GM18526 (cell line): ENCODE measurements around the gene MFF.
"Not testable (repeated sequence)": the region's sequence is repeated elsewhere in the genome, so short reads cannot be mapped to it uniquely, and the experiment has no call there.

ENCODE experiments used
- POLR2A ChIP-seq: IDR thresholded peaks from 3 replicates; pipeline ENCODE4 v1.6.1; 2011; ENCODE audit not compliant: insufficient read length; ENCODE audit errors: extremely low read depth

MFF gene

GRCh38 chr2:227360351-227360750 is 35.3 kb downstream of the MFF start:
- no peak for TF ChIP-seq POLR2A

GRCh38 chr2:227363756-227364155 is 38.7 kb downstream of the MFF start:
- no peak for TF ChIP-seq POLR2A

- TF ChIP-seq POLR2A, result no peak
These were observed 40.8 kb downstream of the MFF start for GRCh38 chr2:227365833-227366232.

- TF ChIP-seq POLR2A, result no peak
These were observed 41.8 kb downstream of the MFF start for GRCh38 chr2:227366769-227367426.

- TF ChIP-seq POLR2A, result no peak
These were observed 42.4 kb downstream of the MFF start for GRCh38 chr2:227367427-227367795.

- no peak for TF ChIP-seq POLR2A
These were observed 43.5 kb downstream of the MFF start for GRCh38 chr2:227368574-227368973.

- no peak for TF ChIP-seq POLR2A
These were observed 45.0 kb downstream of the MFF start for GRCh38 chr2:227370092-227370491.

GRCh38 chr2:227370791-227371312 is 45.8 kb downstream of the MFF start:
- TF ChIP-seq POLR2A, result no peak

GRCh38 chr2:227373389-227373788 is 48.3 kb downstream of the MFF start:
- TF ChIP-seq POLR2A, result no peak

- no peak for TF ChIP-seq POLR2A
These were observed 49.1 kb downstream of the MFF start for GRCh38 chr2:227374158-227374557.

GRCh38 chr2:227376656-227377396 is 51.8 kb downstream of the MFF start:
- TF ChIP-seq POLR2A, result no peak

GRCh38 chr2:227377467-227378351 is 52.7 kb downstream of the MFF start:
- TF ChIP-seq POLR2A, result no peak

GRCh38 chr2:227378371-227378782 is 53.3 kb downstream of the MFF start:
- TF ChIP-seq POLR2A, result no peak

GRCh38 chr2:227379095-227379494 is 54.0 kb downstream of the MFF start, which contains the start of gene TM4SF20:
TSS of gene TM4SF20 (minus strand) at chr2:227379306. CDS start at chr2:227379268, 38 bp downstream.
- TF ChIP-seq POLR2A, result no peak

- no peak for TF ChIP-seq POLR2A
These were observed 58.6 kb downstream of the MFF start for GRCh38 chr2:227383686-227384085.

- no peak for TF ChIP-seq POLR2A
These were observed 61.6 kb downstream of the MFF start for GRCh38 chr2:227386630-227387029.

GRCh38 chr2:227387583-227387982 is 62.5 kb downstream of the MFF start, which contains the start of gene SCYGR1:
TSS of gene SCYGR1 (minus strand) at chr2:227387949. CDS start at chr2:227387949, 0 bp downstream.
- TF ChIP-seq POLR2A, result not testable (repeated sequence)
